ENCODE data around the gene TANC1. TPM values are rescaled to one million over a fixed set of nuclear protein-coding genes. Genes with fewer than 3 reads are reported as not detected.

The TANC1 gene
- polyA plus RNA-seq, 1 donor from 2014 or later = 0.37 TPM

DNA sequence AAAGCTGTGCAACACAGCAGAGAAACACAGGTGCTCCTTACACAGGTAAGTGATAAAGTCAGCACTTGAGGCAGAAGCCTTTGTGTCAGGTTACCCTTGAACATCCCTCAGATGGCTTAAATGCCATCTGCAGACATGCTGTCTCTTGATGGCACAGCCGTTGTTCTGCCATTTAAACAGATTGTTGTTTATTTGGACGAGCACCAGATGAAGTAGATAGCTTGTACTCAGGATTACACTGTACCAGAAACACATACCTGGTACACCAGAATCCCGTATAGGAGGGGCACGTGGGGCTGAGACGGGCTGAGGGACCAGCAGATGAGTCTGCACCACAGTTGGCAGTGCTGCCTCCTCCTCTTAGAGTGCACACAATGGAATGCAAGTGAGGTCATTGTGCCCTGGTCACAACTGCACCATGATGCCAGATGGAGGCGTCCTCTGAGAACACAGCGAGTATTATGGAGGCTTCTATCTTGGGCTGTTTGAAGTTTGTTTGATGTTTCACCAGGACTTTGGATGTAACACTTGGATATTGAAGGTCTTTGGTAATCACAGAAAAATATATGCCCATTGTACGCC, 143.0 kb downstream of the TANC1 start:
- Histone ChIP-seq H3K79me2 (replicated peaks; ENCODE audit: insufficient read depth, low read length) (no peaks in the 10 kb centered on the region), H3K9me3 (ENCODE audit: low read length) (no peaks in the 10 kb centered on the region), H3K9me2 (ENCODE audit: insufficient read depth, low read length) (no peaks in the 10 kb centered on the region), H3K36me3 (ENCODE audit: insufficient read depth, low read length) (no peaks in the 10 kb centered on the region), H3K27ac (ENCODE audit: low read length) (no peak overlapping the region), H4K20me1 (ENCODE audit: insufficient read depth) (no peaks in the 10 kb centered on the region), H3K4me2 (ENCODE audit: low read length) (no peak overlapping the region), H3K27me3 (ENCODE audit: insufficient read depth, low read depth, low read length) (no peaks in the 10 kb centered on the region), H3K4me3 (ENCODE audit: low read length) (no peak overlapping the region), H2AFZ (ENCODE audit: low read depth, low read length) (no peak overlapping the region), H3F3A (ENCODE audit: insufficient read depth, low read length, poor library complexity, severe bottlenecking) (no peaks in the 10 kb centered on the region), H3K9ac (ENCODE audit: low read length) (no peak overlapping the region)
- TF ChIP-seq RAD21 (conservative IDR thresholded peaks at IDR 0.05) = no peak
- no peak for TF ChIP-seq TAF1 (IDR thresholded peaks at IDR 0.05; ENCODE audit: low read depth)
- TF ChIP-seq EP300 (conservative IDR thresholded peaks at IDR 0.05; ENCODE audit: poor library complexity, severe bottlenecking) = no peak
- no peak for TF ChIP-seq EZH2 (IDR thresholded peaks at IDR 0.05; ENCODE audit: borderline replicate concordance, insufficient read depth, low read length, poor library complexity, severe bottlenecking)
- no peak for TF ChIP-seq MXI1 (conservative IDR thresholded peaks at IDR 0.05; ENCODE audit: poor library complexity, severe bottlenecking)
- TF ChIP-seq, protein P1, sequence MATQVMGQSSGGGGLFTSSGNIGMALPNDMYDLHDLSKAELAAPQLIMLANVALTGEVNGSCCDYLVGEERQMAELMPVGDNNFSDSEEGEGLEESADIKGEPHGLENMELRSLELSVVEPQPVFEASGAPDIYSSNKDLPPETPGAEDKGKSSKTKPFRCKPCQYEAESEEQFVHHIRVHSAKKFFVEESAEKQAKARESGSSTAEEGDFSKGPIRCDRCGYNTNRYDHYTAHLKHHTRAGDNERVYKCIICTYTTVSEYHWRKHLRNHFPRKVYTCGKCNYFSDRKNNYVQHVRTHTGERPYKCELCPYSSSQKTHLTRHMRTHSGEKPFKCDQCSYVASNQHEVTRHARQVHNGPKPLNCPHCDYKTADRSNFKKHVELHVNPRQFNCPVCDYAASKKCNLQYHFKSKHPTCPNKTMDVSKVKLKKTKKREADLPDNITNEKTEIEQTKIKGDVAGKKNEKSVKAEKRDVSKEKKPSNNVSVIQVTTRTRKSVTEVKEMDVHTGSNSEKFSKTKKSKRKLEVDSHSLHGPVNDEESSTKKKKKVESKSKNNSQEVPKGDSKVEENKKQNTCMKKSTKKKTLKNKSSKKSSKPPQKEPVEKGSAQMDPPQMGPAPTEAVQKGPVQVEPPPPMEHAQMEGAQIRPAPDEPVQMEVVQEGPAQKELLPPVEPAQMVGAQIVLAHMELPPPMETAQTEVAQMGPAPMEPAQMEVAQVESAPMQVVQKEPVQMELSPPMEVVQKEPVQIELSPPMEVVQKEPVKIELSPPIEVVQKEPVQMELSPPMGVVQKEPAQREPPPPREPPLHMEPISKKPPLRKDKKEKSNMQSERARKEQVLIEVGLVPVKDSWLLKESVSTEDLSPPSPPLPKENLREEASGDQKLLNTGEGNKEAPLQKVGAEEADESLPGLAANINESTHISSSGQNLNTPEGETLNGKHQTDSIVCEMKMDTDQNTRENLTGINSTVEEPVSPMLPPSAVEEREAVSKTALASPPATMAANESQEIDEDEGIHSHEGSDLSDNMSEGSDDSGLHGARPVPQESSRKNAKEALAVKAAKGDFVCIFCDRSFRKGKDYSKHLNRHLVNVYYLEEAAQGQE (IDR thresholded peaks at IDR 0.05; ENCODE audit: borderline replicate concordance) = no peak
- no peak for TF ChIP-seq SMC3 (conservative IDR thresholded peaks at IDR 0.05; ENCODE audit: poor library complexity)
- TF ChIP-seq, protein P2, sequence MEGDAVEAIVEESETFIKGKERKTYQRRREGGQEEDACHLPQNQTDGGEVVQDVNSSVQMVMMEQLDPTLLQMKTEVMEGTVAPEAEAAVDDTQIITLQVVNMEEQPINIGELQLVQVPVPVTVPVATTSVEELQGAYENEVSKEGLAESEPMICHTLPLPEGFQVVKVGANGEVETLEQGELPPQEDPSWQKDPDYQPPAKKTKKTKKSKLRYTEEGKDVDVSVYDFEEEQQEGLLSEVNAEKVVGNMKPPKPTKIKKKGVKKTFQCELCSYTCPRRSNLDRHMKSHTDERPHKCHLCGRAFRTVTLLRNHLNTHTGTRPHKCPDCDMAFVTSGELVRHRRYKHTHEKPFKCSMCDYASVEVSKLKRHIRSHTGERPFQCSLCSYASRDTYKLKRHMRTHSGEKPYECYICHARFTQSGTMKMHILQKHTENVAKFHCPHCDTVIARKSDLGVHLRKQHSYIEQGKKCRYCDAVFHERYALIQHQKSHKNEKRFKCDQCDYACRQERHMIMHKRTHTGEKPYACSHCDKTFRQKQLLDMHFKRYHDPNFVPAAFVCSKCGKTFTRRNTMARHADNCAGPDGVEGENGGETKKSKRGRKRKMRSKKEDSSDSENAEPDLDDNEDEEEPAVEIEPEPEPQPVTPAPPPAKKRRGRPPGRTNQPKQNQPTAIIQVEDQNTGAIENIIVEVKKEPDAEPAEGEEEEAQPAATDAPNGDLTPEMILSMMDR (IDR thresholded peaks at IDR 0.05; ENCODE audit: poor library complexity, severe bottlenecking) = no peak
- TF ChIP-seq POLR2AphosphoS5 (IDR thresholded peaks at IDR 0.05) = no peak

DNA sequence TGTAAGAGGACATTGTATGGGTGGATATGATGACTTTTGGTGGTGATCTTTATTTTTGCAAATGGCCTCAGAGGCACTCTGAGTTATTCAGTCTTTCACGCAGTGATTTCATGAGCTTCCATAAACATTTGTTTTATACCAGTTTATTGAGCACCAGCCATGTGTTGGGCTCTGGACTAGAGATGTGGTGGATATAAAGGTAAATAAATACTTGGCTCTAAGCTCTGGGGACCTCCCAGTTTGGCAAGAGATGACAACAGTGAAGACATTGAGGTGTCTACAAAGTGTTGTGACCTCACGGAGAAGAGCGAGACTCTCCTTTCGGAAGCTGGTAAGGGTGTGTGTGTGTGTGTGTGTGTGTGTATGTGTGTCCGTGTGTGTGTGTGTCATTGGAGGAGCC, 146.4 kb downstream of the TANC1 start:
- Histone ChIP-seq H3K9ac (ENCODE audit: low read length) (no peak overlapping the region), H3K4me3 (ENCODE audit: low read length) (no peak overlapping the region), H4K20me1 (ENCODE audit: insufficient read depth) (no peaks in the 10 kb centered on the region), H3K27me3 (ENCODE audit: insufficient read depth, low read depth, low read length) (no peaks in the 10 kb centered on the region), H3K9me2 (ENCODE audit: insufficient read depth, low read length) (no peaks in the 10 kb centered on the region), H2AFZ (ENCODE audit: low read depth, low read length) (no peak overlapping the region), H3K36me3 (ENCODE audit: insufficient read depth, low read length) (no peaks in the 10 kb centered on the region), H3K9me3 (ENCODE audit: low read length) (no peaks in the 10 kb centered on the region), H3K79me2 (replicated peaks; ENCODE audit: insufficient read depth, low read length) (no peaks in the 10 kb centered on the region), H3K4me2 (ENCODE audit: low read length) (no peak overlapping the region), H3K27ac (ENCODE audit: low read length) (no peak overlapping the region), H3F3A (ENCODE audit: insufficient read depth, low read length, poor library complexity, severe bottlenecking) (no peaks in the 10 kb centered on the region)
- TF ChIP-seq RAD21 (conservative IDR thresholded peaks at IDR 0.05) = no peak
- no peak for TF ChIP-seq TAF1 (IDR thresholded peaks at IDR 0.05; ENCODE audit: low read depth)
- TF ChIP-seq, protein P1 (IDR thresholded peaks at IDR 0.05; ENCODE audit: borderline replicate concordance) = no peak
- no peak for TF ChIP-seq SMC3 (conservative IDR thresholded peaks at IDR 0.05; ENCODE audit: poor library complexity)
- TF ChIP-seq EP300 (conservative IDR thresholded peaks at IDR 0.05; ENCODE audit: poor library complexity, severe bottlenecking) = no peak
- no peak for TF ChIP-seq EZH2 (IDR thresholded peaks at IDR 0.05; ENCODE audit: borderline replicate concordance, insufficient read depth, low read length, poor library complexity, severe bottlenecking)
- no peak for TF ChIP-seq POLR2AphosphoS5 (IDR thresholded peaks at IDR 0.05)
- TF ChIP-seq, protein P2 (IDR thresholded peaks at IDR 0.05; ENCODE audit: poor library complexity, severe bottlenecking) = no peak
- no peak for TF ChIP-seq MXI1 (conservative IDR thresholded peaks at IDR 0.05; ENCODE audit: poor library complexity, severe bottlenecking)

Measured in neural cell (in vitro differentiated cells).